GM19025 (cell line): ENCODE measurements around the gene CHID1.

Experiments
- ATAC-seq: cut with Tn5 transposase; IDR thresholded peaks from one replicate; pipeline ENCODE4 v1.9.1; 2021; ENCODE audit warnings: mild to moderate bottlenecking, low read depth, moderate library complexity; ENCODE audit not compliant: unreplicated experiment

The CHID1 gene

DNA sequence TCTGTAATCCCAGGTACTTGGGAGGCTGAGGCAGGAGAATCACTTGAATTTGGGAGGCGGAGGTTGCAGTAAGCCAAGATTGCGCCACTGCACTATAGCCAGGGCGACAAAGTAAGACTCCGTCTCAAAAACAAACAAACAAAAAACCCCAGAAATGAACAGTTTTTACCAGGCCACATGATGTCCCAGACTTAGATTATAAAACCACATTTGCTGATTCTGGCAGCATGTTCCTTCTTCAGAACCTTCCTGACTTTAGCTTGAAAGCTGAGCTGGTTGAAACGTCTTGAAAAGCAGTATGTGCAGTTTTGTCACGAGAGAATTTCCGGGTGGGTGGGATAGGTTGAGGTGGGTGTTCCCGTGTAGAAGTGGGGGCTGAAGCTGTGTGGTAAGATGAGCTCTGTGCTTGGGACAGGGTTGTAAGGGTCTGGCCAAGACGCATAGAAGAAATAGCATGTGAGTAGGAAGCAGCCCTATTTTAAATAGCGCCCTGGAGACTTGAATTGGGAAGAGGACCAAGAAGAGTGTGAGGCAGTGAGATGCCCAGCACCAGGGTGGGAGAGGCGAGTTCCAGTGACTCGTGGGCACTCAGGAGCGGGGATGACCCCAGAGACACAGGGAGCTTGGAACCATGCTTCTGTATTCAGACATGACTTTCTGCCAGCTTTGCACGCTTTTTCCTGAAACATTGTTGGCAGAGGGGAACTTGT is 22.7 kb upstream of the CHID1 start:
- no peak for ATAC-seq

DNA sequence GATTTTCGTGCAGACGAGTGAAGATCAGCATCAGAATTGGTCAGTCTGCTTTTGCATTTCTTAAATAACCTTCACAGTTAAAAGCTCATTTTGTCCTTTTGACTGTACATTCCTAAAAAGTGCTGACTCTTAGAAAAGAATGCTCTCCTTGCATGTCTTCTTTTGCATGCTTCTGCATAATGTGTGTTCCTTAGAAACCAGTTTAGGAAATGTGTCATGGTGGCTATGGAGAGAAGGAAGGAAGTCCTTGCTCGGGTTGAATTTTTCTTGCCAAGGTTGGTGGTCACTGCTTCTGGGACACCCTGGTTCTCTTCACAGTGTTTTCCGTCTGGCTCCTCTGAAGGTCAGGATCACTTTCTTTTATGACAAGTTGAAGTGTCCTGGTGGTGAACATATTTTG is 21.8 kb upstream of the CHID1 start:
- no peak for ATAC-seq

DNA sequence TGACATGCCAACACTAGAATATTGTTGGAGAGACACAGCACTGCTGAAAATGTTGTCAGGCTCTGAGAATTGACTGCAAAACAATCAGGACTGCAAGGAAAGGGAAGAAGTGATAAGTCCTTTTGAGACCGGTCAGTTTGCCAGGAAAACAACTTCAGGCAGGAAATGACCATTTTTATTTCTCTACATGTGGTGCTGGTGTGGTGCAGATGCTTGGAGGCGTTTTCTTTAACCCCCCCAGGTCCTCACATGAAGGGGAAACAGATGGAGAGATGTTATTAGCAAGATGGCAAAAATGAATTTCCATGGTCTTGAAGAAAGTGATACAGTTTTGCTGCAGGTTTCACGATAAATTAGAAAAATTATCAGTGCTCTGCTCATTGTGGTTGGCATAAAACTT is 20.8 kb upstream of the CHID1 start:
- no peak for ATAC-seq

DNA sequence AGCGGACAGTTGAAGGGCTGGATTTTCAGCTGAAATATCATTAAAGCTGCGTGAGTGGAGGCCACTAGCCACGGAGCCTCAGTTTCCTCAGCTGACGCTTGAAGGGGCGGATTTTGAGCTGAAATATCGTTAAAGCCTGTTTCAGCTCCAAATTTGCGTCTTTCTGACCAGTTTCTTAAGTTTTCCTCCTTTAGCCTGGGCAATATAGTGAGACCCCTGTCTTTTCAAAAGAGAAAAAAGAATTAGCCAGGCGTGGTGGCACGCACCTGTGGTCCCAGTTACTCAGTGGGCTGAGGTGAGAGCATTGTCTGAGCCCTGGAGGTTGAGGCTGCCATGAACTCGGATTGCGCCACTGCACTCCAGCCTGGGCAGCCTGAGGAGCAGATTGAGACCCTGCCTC is 18.8 kb upstream of the CHID1 start:
- ATAC-seq, result no peak

DNA sequence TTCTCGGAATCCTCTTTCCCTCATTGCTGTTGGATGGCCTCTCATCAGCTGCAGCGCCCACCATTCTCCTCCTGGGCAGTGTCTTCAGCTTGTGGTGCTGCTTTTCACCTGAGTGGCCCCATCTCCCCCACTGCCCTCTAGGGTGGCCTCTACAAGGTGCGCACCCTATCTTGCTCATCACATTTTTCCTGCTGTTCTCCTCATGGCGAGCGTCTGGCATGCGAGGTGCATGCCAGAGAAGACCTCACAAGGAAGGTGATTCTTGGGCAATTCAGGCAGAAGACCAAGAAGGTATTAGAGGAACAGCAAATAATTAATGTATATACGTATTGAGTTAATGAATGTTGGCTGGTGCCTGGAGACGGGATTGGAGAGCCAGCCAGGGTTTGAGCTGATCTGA is 18.2 kb upstream of the CHID1 start:
- ATAC-seq, result no peak

DNA sequence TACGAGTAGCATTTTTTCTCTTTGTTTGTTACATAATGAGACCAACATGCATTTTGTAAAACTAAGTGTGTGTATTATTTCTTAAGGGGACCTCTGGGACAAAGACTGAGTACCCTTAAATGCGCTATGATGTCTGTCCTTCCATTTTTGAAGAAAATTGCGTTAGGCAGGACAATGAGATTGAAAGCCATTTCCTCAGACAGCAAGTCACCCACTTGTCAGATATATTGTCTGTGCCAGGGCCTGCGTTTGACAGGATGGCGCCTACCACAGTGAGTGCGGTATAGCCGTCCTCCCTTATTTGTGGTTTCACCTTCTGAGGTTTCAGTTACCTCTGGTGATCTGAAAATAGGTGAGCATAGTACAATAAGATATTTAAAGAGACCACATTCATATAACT is 17.3 kb upstream of the CHID1 start:
- no peak for ATAC-seq

DNA sequence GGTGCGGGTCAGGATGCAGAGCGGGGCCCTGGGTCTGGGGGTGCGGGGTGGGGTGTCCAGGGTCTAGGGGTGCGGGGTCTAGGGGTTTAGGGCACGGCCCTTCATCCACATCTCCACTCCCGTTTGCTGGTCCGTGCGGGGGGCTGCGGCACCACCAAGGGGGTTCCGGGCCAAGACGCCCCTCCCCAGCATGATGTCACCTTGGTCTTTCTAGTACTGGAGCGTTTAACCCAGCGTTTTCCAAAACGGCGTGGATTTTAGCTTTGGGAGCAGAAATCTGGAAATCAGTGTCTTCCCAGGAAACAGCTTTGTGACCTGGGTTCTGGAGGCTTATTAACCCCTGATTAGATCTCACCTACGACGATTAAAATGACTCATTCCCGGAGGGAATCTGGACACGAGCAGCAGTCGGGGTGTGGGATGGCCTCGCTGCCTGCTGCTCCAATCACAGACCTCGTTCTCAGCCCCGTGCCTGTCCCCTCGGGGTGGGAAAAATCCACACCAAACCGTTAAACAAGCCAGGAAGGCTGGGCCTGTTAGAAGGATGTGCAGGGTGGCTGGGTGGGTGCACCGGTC is 15.8 kb upstream of the CHID1 start:
- no peak for ATAC-seq

DNA sequence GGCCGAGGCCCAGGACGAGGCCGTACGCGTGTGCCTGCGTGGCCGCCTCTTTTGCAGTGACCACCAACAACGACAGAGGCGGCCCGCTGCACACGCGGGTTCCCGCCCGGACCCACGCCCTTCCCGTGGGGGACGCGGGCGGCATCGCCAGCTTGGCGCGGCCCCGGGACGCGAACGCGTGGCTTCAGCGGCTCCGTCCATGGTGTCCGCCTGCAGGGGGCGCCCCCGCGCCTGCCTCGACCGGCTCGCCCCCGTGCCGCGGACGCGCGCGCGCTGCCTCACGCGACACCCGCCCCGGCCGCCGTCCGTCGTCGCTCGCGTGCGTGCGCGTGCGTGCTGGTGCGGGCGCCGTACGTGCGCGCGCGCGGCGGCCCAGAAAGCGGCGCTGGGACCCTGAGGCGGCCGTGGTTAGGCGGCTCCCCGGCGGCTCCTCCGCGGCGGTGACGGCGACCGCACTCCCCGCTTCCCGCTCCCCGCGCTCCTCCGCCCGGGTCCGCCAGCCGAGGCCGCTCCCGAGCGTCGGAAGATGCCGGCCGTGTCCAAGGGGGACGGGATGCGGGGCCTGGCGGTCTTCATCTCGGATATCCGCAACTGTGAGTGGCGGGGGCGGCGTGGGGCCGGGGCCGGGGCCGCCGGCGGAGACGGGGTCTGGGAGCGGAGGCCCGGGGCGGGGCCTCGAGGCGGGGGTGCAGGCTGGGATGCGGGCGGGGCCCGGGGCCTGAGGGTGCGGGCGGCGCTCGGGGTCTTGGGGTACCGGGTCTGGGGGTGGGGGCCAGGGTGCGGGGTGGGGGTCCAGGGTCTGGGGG is 15.1 kb upstream of the CHID1 start, which contains the start of gene AP2A2:
AP2A2 (plus strand) TSS at position 375 of the 806 bp plus-strand sequence; CDS start at position 527, 152 bp downstream.
- peak; percentile 81 for ATAC-seq

DNA sequence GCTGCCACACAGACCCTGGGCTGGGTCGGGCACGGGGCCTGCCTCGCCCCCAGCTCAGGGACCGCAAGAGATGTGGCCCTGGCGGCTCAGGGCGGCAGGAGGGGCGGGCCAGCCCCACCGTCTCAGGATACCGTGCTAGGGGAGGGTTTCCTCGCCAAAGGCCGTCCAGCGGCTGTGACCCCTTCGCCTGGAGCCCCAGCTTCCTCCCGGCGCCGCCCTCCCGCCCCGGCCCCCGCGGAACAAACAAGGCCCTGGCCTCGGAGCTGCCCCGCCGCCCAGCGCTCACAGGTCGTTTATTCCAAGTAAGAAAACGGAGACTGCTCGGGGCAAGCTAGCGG is 14.5 kb upstream of the CHID1 start:
- no peak for ATAC-seq

DNA sequence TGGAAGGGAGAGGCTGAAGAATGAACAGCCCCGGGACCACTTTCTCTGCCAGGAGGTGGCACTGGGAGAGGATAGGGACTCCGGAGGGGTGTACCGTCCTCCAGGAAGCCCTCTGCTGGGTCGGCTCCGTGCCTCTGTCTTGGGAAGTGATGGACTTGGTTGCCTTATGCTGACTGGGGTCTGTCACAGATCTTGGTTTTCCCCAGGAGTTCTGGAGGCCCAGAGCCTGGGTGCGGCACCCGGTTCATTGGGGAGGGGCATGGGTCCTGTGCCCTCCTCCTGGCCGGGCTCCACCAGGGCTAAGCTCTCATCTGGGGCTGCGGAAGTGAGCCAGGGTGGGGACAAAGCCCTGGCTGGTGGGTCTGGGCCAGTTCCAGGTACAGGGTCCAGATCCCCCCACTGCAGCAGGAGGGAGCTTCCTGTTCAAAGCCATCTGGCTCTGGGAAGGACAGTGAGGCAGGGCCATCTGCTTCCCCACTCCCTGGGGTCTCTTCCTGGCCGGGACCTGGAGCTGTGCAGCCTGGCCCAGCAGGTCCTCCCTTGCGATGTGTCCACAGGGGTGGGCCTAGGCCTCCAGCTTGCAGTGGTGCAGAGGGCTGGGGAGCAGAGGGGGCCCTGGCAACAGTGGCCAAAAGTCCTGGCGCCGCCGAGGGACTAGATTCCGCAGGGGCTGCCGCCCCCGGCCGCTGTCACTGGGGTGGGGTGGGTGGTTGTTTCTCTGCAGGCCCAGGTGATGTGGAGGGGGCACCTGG is 14.0 kb upstream of the CHID1 start:
- ATAC-seq, result no peak

DNA sequence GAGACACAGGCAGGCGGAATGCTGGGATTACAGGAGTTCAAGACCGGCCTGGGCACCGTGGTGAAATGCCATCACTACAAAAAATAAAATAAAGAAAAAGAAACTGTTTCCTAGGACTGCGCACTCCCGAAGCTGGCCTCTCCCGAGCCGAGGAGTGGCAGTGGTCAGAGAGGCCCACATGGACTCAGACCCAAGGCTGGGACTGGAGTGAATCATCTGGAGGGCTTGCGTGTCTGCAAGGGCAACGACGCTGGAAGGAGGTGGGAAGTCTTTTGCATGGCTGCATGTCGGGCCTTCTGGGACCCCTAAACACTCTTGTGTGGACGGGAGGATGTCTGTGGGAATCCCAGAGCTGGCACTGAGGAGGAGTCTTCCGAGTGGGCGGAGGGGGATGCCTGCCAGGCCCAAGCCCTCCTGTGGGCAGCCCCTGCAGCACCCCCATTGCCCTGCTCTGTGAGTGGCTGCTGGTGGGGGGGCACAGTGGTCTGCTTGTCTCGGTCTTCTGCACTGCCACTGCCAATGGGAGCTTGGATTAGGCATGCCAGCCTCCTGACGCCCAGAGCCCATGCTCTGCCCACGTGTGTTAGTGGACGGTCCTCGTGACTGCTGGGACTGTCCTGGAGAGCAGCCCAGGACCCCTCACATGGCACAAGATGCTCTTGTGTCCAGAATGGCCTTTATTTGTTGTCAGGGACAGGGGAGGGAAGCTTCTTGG is 13.2 kb upstream of the CHID1 start:
- no peak for ATAC-seq

DNA sequence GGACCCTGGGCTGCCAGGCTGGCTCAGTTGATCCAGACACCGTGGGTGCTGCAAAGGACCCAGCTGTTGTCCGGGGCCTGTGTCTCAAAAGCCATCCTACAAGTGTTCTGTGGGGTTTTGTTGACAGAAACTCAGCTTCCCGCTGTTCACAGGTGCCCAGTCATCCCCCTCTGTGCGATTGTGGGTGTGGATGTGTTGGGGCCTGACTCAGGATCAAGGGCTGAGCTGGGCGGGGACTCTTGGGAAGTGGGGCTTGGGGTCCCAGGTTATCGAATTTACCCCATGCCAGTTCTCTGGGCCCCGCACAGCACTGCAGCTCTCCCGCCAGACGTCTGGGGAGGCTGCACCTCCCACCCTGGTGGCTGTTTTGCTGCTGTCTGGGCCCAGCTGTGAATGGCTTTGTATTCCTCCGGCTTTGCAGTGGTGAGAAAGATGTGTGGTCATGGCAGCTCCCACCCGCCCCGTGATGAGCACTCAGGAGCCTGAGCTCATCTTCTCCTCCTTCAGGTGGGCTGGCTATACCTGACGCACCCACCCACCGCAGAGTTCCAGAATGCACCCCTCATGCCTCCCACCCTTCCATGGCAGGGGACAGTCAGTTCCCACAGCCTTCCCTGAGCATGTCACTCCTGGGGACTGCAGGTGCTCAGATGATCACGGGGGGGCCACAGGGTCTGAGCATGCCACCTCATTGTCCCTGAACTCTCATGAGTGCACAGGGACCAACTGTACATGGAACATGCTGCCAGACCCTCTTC is 11.5 kb upstream of the CHID1 start:
- ATAC-seq, result no peak

DNA sequence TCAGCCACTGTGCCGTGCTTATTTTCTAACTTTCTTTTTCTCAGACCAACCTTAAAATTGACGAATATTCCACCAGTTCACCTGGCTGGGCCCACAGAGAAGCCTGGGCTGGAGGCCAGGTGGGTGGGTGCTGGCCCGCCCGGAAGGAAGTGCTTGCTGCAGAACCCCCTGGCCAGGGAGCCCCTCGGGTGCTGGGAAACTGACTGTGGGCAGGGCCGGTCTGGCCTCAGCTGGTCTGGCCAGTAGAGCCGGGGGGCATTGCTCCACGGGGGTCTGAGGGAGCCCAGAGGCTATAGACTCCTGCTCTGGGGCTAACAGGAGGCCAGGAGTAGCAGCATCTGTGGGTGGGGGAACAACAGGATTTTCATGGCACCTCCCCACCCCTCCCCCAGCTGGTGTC is 6.8 kb upstream of the CHID1 start:
- no peak for ATAC-seq

DNA sequence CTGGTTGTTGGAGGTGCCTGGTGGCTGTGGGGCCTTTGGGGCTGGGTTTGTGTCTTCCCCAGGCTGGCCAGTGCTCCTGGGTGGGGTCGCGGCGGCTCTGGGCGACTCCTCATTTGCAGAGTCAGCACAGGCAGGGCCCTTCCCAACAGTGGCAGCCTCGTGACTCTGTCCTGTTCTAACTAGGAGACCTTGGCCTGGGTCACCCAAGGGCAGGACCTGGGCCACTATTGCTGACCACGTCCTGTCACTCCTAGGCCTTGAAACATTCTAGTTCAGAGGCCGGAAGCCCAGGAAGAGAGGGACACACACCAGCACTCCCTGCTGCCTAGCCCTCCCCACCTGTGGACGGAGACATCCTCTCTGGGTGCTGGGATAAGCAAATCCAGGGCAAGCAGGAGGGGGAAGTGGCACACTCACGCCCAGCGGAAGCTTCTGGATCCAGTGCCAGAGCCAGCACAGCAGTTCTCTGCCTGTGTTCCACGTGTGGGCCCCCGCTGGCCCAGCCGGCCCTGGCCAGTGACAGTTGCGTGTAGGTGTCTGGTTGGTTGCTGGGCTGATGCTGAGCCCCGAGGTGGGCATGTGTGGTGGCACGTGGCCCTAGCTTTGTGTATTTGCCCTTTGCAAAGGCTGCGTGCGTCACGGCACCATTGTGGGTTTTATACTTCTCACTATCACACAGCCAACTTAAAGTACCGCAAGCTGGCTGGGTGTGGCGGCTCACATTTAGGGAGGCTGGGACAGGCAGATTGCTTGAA is 4.3 kb upstream of the CHID1 start:
- no peak for ATAC-seq

DNA sequence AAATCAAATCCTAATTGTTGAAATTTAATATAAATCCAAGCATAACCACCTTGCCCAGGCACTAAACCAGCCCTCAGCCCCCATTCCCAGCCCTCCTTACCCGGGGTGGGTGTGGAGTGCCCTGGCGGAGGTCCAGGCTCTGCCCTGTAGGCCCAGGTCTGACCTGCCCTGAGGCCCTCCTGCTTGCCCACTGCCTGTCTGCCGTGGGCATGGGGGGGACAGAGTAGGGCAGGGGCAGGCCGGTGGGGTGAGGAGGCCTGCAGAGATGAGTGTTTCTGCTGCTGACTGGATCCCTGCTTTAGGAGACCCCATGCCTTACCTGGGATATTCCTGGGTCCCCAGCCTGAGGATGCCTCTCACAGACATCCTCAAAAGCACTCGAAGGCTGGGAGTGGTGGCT is 3.6 kb upstream of the CHID1 start:
- ATAC-seq, result no peak

DNA sequence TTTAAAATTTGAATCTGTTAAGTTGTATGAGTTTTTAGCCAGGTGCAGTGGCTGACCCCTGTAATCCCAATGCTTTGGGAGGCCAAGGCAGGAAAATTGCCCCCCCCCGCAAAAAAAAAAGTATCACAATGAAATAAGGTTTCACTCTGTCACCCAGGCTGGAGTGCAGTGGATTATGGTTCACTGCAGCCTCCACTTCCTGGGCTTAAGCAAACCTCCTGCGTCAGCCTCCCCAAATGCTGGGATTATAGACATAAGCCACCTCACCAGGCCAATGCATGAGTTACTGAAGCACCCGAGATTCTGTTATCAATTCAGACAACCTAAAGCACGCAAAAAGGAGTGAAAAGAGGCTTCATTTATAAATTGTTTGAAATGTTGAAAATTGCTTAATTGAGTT is 2.4 kb upstream of the CHID1 start:
- ATAC-seq, result no peak

DNA sequence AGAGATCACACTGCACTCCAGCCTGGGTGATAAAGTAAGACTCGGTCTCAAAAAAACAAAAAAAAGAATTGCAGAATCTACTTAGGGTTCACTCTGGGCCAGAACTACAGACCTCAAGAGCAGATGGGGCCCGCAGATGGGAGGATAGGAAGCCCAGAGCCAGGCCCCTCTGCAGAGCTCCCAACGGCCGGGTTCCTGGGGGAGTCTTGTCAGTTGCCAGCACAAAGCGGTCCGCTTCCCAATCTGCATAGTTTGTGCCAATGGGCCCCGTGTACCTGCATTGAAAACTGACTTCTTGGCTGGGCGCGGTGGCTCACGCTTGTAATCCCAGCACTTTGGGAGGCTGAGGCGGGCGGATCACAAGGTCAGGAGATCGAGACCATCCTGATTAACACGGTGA is 1.7 kb upstream of the CHID1 start:
- ATAC-seq, result no peak

DNA sequence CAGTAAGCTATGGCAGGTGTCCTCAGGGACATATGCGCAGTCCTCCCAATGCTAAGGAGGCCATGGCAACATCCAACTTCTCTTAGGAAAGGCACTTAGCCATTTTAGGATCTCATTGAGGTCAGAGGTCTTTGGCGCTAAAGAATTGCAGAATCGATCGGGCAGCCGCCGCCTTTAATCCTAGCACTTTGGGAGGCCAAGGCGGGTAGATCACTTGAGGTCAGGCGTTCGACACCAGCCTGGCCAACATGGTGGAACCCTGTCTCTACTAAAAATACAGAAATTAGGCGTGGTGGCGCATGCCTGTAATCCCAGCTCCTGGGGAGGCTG is 1.2 kb upstream of the CHID1 start:
- ATAC-seq, result no peak
